Upper lobe of right lung (tissue), 1 donor: ENCODE results near the gene MIS12. TPM values are rescaled to one million over a fixed set of nuclear protein-coding genes. Genes with fewer than 3 reads are reported as not detected.

Source experiments
- ATAC-seq: fragments of 200-7000 bp; cut with Tn5 transposase; one replicate; pipeline ENCODE4 v1.9.1; 2020; ENCODE audit warnings: mild to moderate bottlenecking, moderate library complexity
- DNase-seq: peaks from one replicate; pipeline ENCODE4 v3.0.0-alpha.2; 2020
- H3K27ac ChIP-seq: fragments of 200-600 bp; one replicate; pipeline ENCODE4 v1.8.0; 2022
- H3K27me3 ChIP-seq: fragments of 200-600 bp; one replicate; pipeline ENCODE4 v1.8.0; 2022; ENCODE audit warnings: mild to moderate bottlenecking
- H3K36me3 ChIP-seq: fragments of 200-600 bp; one replicate; pipeline ENCODE4 v1.8.0; 2022
- H3K4me1 ChIP-seq: fragments of 200-600 bp; one replicate; pipeline ENCODE4 v1.8.0; 2022
- H3K4me3 ChIP-seq: fragments of 200-600 bp; one replicate; pipeline ENCODE4 v1.8.0; 2022; ENCODE audit warnings: mild to moderate bottlenecking
- H3K9me3 ChIP-seq: fragments of 200-600 bp; one replicate; pipeline ENCODE4 v1.8.0; 2022
- intact Hi-C: fragments of 100-400 bp; cut with DNase I; formaldehyde crosslinking; loops from one replicate; pipeline ENCODE4 v1.11.0; 2022
- total RNA-seq: library from RNA; stranded (reverse); fragmentation: NEBNext Ultra II Directional; extraction: Animal tissue kit (Norgen Biotek cat#: 25700); gene quantifications from one replicate; pipeline ENCODE4 v1.2.1, GENCODE V29; 2021
- TF ChIP-seq, protein P1 (sequence below): fragments of 200-600 bp; IDR thresholded peaks from one replicate; pipeline ENCODE4 v1.8.0; 2022; ENCODE audit warnings: antibody characterized with exemption
- donor health status: DM: no; HTN: yes; CAD: no; lungs with severe emphysema.

The MIS12 gene
- total RNA-seq, 1 donor from 2014 or later: 17.0 TPM

DNA sequence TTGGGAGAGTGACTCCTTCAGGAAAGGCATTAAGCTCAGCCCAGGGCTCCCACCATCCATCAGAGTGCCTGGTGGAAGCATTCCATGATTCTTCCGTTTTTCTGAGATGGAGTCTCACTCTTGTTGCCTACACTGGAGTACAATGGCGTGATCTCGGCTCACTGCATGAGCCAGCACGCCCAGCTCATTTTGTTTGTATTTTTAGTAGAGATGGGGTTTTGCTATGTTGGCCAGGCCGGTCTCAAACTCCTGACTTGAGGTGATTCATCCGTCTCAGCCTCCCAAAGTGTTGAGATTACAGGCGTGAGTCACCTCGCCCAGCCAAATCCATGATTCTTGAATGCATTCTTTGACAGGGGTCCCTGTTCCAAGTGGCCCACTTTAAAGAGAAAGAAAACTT lies 23.1 kb downstream of the MIS12 start:
- TF ChIP-seq, protein P1, sequence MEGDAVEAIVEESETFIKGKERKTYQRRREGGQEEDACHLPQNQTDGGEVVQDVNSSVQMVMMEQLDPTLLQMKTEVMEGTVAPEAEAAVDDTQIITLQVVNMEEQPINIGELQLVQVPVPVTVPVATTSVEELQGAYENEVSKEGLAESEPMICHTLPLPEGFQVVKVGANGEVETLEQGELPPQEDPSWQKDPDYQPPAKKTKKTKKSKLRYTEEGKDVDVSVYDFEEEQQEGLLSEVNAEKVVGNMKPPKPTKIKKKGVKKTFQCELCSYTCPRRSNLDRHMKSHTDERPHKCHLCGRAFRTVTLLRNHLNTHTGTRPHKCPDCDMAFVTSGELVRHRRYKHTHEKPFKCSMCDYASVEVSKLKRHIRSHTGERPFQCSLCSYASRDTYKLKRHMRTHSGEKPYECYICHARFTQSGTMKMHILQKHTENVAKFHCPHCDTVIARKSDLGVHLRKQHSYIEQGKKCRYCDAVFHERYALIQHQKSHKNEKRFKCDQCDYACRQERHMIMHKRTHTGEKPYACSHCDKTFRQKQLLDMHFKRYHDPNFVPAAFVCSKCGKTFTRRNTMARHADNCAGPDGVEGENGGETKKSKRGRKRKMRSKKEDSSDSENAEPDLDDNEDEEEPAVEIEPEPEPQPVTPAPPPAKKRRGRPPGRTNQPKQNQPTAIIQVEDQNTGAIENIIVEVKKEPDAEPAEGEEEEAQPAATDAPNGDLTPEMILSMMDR: no peak
- ATAC-seq: no peak
- no peak for DNase-seq

DNA sequence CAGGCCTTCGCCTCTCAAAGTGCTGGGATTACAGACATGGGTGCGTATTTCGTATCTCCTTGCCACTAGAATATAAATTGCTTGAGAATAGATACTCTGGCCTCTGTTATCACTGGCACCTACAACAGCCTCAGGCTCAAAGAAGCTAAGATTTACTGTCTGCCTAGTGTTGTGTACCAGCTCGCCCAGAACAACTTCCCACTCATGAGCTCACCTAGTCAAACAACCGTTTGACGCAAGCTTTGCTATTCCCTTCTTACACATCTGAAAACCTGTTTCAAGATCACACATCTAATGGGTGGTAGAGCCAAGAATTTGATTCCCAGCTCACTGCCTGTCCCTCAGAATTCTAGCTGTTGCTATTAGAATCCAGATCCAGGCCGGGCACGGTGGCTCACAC lies 24.4 kb downstream of the MIS12 start:
- H3K4me1 ChIP-seq: no peaks in the 10 kb centered on the region
- intact Hi-C loops: no loop called here
- no peak for ATAC-seq
- H3K4me3 ChIP-seq: no peak overlapping the region
- no peak for DNase-seq
- H3K36me3 ChIP-seq: peaks cover 14% of the 10 kb centered on the region
- TF ChIP-seq, protein P1: no peak
- no peaks in the 10 kb centered on the region for H3K27me3 ChIP-seq
- no peak overlapping the region for H3K27ac ChIP-seq
- H3K9me3 ChIP-seq: no peaks in the 10 kb centered on the region

More for the DNA sequence above, 23.1 kb downstream of the MIS12 start:
- peaks cover 3% of the 10 kb centered on the region for H3K36me3 ChIP-seq
- intact Hi-C loops: no loop called here
- H3K27me3 ChIP-seq: no peaks in the 10 kb centered on the region
- no peak overlapping the region for H3K4me3 ChIP-seq
- no peaks in the 10 kb centered on the region for H3K9me3 ChIP-seq
- H3K27ac ChIP-seq: no peak overlapping the region
- no peaks in the 10 kb centered on the region for H3K4me1 ChIP-seq

- no peaks in the 10 kb centered on the region for H3K27me3 ChIP-seq
- H3K4me3 ChIP-seq: no peak overlapping the region
- H3K9me3 ChIP-seq: no peaks in the 10 kb centered on the region
- no peak for ATAC-seq
- no peaks in the 10 kb centered on the region for H3K4me1 ChIP-seq
- H3K36me3 ChIP-seq: peaks cover 21% of the 10 kb centered on the region
- no peak overlapping the region for H3K27ac ChIP-seq
- intact Hi-C loops: no loop called here
- TF ChIP-seq, protein P1: no peak
- DNase-seq: no peak
These were observed 25.2 kb downstream of the MIS12 start for GRCh38 chr17:5511401-5512225.

DNA sequence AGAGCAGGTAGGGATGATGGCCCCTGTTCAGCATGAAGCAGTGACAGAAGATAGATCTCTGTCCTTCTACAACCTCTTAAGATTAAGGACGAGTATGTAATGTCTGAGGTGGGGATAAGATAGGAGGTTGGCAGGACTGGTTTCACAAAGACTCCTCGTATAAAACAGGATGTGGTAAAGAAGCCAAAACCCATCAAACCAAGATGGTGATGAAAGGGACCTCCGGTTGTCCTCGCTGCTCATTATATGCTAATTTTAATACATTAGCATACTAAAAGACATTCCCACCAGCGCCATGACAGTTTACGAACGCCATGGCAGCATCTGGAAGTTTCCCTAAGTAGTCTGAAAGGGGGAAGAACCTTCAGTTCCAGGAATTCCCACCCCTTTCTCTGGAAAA lies 27.3 kb downstream of the MIS12 start:
- TF ChIP-seq, protein P1: no peak
- H3K9me3 ChIP-seq: no peaks in the 10 kb centered on the region
- no peaks in the 10 kb centered on the region for H3K27me3 ChIP-seq
- no peak overlapping the region for H3K27ac ChIP-seq
- no peak overlapping the region for H3K4me3 ChIP-seq
- ATAC-seq (no peak), DNase-seq (no peak)
- peaks cover 23% of the 10 kb centered on the region for H3K36me3 ChIP-seq
- intact Hi-C loops: no loop called here
- H3K4me1 ChIP-seq: no peaks in the 10 kb centered on the region

DNA sequence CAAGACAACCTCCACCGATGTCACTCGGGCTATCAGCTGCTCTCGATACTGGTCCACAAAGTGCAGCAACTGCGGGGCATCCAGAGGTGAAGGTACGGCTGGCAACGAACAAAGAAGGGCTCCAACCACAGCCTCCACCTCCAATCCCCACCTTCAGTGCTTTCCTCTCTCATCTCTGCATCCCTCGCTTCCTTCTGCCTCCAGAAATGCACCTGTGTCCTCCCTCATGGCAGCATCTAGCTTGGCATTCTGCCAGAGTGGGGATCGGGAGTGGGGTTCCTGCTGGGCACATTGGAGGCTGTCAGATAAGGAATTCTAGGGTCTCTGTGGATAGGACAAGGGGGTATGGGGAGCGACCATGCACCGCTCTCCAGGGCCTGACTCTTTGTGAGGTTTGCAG lies 28.6 kb downstream of the MIS12 start:
- Histone ChIP-seq H3K4me1 (no peaks in the 10 kb centered on the region), H3K4me3 (no peak overlapping the region), H3K27me3 (no peaks in the 10 kb centered on the region), H3K36me3 (peaks cover 24% of the 10 kb centered on the region), H3K27ac (no peak overlapping the region), H3K9me3 (no peaks in the 10 kb centered on the region)
- intact Hi-C loops: no loop called here
- ATAC-seq: no peak
- TF ChIP-seq, protein P1: no peak
- DNase-seq: peak; percentile 37
